Psoas muscle (tissue), 8 donors: ENCODE data around the gene BMP6. TPM values are rescaled to one million over a fixed set of nuclear protein-coding genes. Genes with fewer than 3 reads are reported as not detected.

ENCODE experiments used
- ATAC-seq, 4 donors: fragments of 200-7000 bp; cut with Tn5 transposase; one replicate each; pipeline ENCODE4 v1.9.1; 2020; ENCODE audit warnings: moderate library complexity in 3 of 4, mild to moderate bottlenecking in 2 of 4
- DNase-seq, 2 donors: peaks; one replicate each; pipeline ENCODE4 v3.0.0-alpha.2; 2020
- H3K27ac ChIP-seq: fragments of 200-600 bp; one replicate; pipeline ENCODE4 v1.8.0; 2022
- H3K27me3 ChIP-seq, 3 donors: fragments of 200-600 bp in 1 of 3; one replicate each; pipeline versions ENCODE4 v1.6.1 to v1.8.0; 2013 to 2022; ENCODE audit warnings: low read length in 2 of 3, mild to moderate bottlenecking in 2 of 3, moderate library complexity in 1 of 3; ENCODE audit not compliant: insufficient read depth in 3 of 3
- H3K36me3 ChIP-seq, 2 donors: fragments of 200-600 bp in 1 of 2; one replicate each; pipeline versions ENCODE4 v1.6.1 to v1.8.0; 2013 to 2022; ENCODE audit warnings: low read depth in 1 of 2, mild to moderate bottlenecking in 1 of 2, moderate library complexity in 1 of 2; ENCODE audit not compliant: insufficient read depth in 1 of 2
- H3K4me1 ChIP-seq: fragments of 200-600 bp; one replicate; pipeline ENCODE4 v1.8.0; 2022
- H3K4me3 ChIP-seq: fragments of 200-600 bp; one replicate; pipeline ENCODE4 v1.8.0; 2022; ENCODE audit warnings: mild to moderate bottlenecking
- H3K9me3 ChIP-seq: fragments of 200-600 bp; one replicate; pipeline ENCODE4 v1.8.0; 2022
- CTCF ChIP-seq: fragments of 200-600 bp; IDR thresholded peaks from one replicate; pipeline ENCODE4 v1.8.0; 2022; ENCODE audit warnings: antibody characterized with exemption
- WGBS, 3 donors: extraction: QIAGEN DNeasy Blood & Tissue Kit; methylation state at CpG; one replicate each; pipeline versions ENCODE4 v1.1.6 to v1.1.7; 2013; 5-methylcytosine and 5-hydroxymethylcytosine counted together
- intact Hi-C, 2 donors: fragments of 100-400 bp; cut with DNase I; formaldehyde crosslinking; loops; one replicate each; pipeline versions ENCODE4 v1.11.0 to v1.14.2; 2022
- polyA plus RNA-seq, 3 donors: library from polyadenylated mRNA; stranded (reverse); fragments of 200-250 nt; gene quantifications; one replicate each; pipeline ENCODE4 v1.2.3, GENCODE V29; 2013
- total RNA-seq, 4 donors: library from RNA; stranded (reverse); fragmentation: NEBNext Ultra II Directional in 2 of 4; extraction: Animal tissue kit (Norgen Biotek cat#: 25700) in 2 of 4; gene quantifications; one replicate each; pipeline versions ENCODE4 v1.2.1 to v1.2.4, GENCODE V29; 2021 to 2023
- donor health status: healthy with polysubstance abuse.
- donor health status: DM: no; HTN: no; CAD: no; lungs with moderate emphysema.
- donor health status: Bipolar disorder and iron deficiency.
- donor health status: healthy.
- donor health status: DM: yes; HTN: yes; CAD: no.
- donor health status: DM: no; HTN: no; CAD: no.
- donor health status: DM: no; HTN: no; CAD: no.
- donor health status: DM: yes; HTN: yes; CAD: no.

BMP6 gene
- total and polyA plus RNA-seq, 7 donors = 0.96 to 4.9 (median 3.4) TPM

- no peak overlapping the region for H3K27ac ChIP-seq
- H3K36me3 ChIP-seq = no peaks in the 10 kb centered on the region
- 72 to 78% (median 77%) methylated on average over 2 of the region's 2 CpGs for WGBS, 3 donors
- peaks cover 0 to 13% (median 0%) of the 10 kb centered on the region in 3 donors for H3K27me3 ChIP-seq
- TF ChIP-seq CTCF = no peak
- no peaks in the 10 kb centered on the region for H3K9me3 ChIP-seq
- ATAC-seq = no peak
- no peaks in the 10 kb centered on the region for H3K4me1 ChIP-seq
- intact Hi-C loops = loop anchor here in 1 of 2 donors (1.0 kb wide), 1 partner anchor 36 kb away; no protein-coding TSS in a partner anchor
- DNase-seq = no peak
- H3K4me3 ChIP-seq = no peak overlapping the region
Measured at GRCh38 chr6:7691021-7691420, 34.9 kb upstream of the BMP6 start.

GRCh38 chr6:7691675-7692452 is 34.0 kb upstream of the BMP6 start:
- Histone ChIP-seq H3K4me1 (no peaks in the 10 kb centered on the region), H3K9me3 (no peaks in the 10 kb centered on the region), H3K27ac (no peak overlapping the region), H3K4me3 (no peak overlapping the region), H3K36me3 (no peaks in the 10 kb centered on the region), H3K27me3 (peaks cover 0 to 13% (median 0%) of the 10 kb centered on the region in 3 donors)
- peak in 1 of 2 donors; percentile 50 for DNase-seq
- ATAC-seq = no peak
- intact Hi-C loops = loop anchor here in 1 of 2 donors (1.0 kb wide), 1 partner anchor 35 kb away; no protein-coding TSS in a partner anchor
- WGBS, 3 donors = 55 to 62% (median 58%) methylated on average over 21 of the region's 21 CpGs
- TF ChIP-seq CTCF = no peak

- Histone ChIP-seq H3K27ac (no peak overlapping the region), H3K4me1 (no peaks in the 10 kb centered on the region), H3K4me3 (no peak overlapping the region), H3K36me3 (no peaks in the 10 kb centered on the region), H3K27me3 (peaks cover 0 to 13% (median 0%) of the 10 kb centered on the region in 3 donors), H3K9me3 (no peaks in the 10 kb centered on the region)
- intact Hi-C loops = no loop called here
- no peak for ATAC-seq
- no peak for TF ChIP-seq CTCF
- no peak for DNase-seq
- 55 to 62% (median 62%) methylated on average over 3 of the region's 3 CpGs for WGBS, 3 donors
Measured at GRCh38 chr6:7692453-7692784, 33.5 kb upstream of the BMP6 start.

- no peak overlapping the region for H3K27ac ChIP-seq
- intact Hi-C loops = no loop called here
- no peaks in the 10 kb centered on the region for H3K36me3 ChIP-seq
- 87 to 92% (median 92%) methylated on average over 10 of the region's 10 CpGs for WGBS, 3 donors
- H3K4me3 ChIP-seq = no peak overlapping the region
- peaks cover 0 to 13% (median 0%) of the 10 kb centered on the region in 3 donors for H3K27me3 ChIP-seq
- no peaks in the 10 kb centered on the region for H3K9me3 ChIP-seq
- no peak for DNase-seq
- no peak for TF ChIP-seq CTCF
- H3K4me1 ChIP-seq = no peaks in the 10 kb centered on the region
- ATAC-seq = no peak
Measured at GRCh38 chr6:7693827-7694226, 32.1 kb upstream of the BMP6 start.

GRCh38 chr6:7696061-7696460 is 29.8 kb upstream of the BMP6 start:
- Histone ChIP-seq H3K36me3 (no peaks in the 10 kb centered on the region), H3K4me1 (no peaks in the 10 kb centered on the region), H3K27me3 (peaks cover 0 to 5% (median 0%) of the 10 kb centered on the region in 3 donors), H3K4me3 (no peak overlapping the region), H3K27ac (no peak overlapping the region), H3K9me3 (no peaks in the 10 kb centered on the region)
- intact Hi-C loops = no loop called here
- 83 to 88% (median 85%) methylated on average over 8 of the region's 8 CpGs for WGBS, 3 donors
- TF ChIP-seq CTCF = no peak
- ATAC-seq = no peak
- no peak for DNase-seq
